NCI-H2029 (cell line): ENCODE data around the gene CAMK2D.

Source experiments
- DNase-seq: peaks from one replicate; lab custom pipeline; 2025; lab: John Stamatoyannopoulos, UW

CAMK2D gene

DNA sequence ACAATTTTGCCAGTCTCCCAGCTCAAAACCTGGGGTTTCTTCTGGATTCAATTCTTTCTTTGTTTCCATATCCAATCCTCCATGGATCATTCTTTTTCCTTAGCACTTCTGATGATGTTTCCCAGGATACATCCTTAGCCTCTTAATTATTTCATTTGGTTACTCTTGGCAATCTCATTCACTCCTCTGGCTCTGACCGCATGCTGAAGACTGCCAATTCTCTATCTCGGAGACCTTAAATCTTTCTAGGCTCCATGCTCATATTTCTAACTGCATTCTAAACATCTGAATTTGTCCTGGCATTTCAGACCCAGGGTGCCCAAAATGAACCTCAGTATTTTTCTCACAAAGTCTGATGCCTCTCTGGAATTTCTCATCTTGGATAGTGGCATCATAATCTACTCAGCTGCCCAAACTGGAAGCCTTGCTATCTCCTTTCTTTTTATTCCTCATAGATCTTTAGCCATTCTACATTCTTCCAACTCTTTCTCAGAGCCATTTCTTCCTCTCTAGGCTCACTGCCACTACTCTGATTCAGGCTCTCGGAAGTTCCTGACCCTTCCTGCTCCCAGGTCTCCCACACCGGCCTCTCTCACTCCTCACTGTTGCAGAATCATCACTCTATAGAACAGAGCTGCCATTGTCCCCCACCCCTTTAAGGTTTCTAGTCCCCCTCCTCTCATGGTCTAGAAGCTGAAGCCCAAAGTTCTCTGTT is 290.2 kb downstream of the CAMK2D start:
- DNase-seq, result no peak

DNA sequence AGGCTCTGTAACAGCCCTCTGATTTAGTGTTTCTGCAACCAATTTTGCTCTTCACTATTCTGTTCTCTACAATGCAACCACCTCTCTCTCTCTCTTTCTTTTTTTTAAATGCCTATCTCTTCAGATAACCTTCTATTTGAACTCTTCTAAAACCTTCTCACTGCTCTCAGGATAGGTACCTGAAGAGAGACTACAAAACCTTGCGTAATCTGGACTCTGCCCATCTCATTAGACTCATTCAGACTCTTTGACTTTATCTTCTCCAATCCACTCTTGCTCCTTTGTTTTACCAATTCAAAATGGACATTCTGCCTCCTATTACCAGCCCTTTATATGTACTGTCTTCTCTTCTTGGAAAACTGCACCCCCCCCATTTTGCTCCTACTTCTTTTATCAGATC is 291.6 kb downstream of the CAMK2D start:
- DNase-seq, result no peak

DNA sequence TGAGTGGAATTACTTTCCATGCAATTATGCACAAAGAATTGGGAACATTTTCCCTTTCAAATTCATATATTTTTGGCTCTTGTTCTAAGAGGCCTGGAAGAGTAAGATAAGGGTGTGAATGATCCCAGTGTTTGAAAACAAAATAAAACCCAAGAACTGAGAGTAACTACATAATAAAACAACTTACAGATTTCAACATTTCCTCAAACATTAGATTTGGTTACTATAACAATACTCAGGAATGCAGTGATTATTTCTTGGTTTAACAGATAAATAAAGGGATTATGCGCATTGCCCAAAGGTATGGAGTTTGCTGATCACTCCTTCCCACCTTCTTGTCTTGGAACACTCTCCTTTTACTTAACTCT is 292.5 kb downstream of the CAMK2D start:
- no peak for DNase-seq

DNA sequence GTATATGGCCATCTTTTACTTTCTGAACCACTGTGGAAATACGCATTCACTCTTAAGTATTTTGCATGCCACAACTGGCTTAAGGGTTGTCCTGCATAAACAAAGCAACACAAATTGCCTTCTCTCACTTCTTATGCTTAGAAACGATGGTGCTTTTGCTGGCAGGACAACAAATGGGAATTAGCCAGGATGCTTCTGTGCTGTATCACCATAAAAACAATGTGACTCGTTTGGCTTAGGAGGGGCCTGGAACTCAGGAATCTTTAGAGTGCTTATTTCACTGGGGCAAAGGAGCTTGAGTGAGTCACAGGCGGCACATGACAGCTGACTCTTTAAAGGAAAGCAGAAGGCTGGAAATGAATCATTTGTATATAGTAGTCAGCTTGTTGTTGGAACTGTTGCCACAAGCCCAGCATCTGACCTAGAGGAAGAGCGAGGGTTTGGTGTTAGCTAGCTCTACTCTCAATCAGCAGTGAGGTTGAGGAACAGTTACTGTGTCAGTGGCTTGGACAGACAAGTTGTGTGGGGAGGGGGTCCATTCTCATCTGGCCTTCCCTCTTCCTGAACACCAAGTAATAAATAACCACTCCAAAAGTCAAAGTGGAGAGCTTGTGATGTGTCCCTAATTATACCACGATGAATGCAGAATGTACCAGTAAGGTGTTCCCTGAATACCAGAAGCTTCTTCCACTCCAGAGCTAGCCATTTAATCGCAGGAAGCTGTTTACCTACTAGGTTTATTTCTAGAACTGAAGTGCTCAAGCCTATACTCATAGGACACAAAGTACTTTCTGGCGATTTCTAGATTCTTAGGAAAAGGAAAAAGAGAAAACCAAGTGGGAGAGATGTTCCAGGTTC is 293.1 kb downstream of the CAMK2D start:
- DNase-seq, result no peak

DNA sequence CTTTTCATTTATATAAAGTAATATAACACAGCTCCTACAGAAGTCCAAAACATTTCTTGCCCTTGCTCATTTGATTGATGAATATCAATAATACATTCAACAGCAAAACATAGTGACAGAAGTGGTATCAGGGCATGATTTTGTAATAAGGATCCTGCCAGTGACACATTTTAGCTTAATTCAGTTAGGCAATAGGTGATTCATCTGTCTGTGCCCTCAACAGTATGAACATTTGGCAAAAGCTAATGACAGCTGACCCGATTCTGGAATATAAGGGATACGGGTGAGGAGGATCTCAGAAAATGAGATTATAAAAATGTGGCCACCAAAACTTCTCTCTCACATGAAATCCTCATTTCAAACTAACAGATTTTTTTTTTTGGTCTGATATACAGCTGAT is 294.0 kb downstream of the CAMK2D start:
- DNase-seq, result no peak

DNA sequence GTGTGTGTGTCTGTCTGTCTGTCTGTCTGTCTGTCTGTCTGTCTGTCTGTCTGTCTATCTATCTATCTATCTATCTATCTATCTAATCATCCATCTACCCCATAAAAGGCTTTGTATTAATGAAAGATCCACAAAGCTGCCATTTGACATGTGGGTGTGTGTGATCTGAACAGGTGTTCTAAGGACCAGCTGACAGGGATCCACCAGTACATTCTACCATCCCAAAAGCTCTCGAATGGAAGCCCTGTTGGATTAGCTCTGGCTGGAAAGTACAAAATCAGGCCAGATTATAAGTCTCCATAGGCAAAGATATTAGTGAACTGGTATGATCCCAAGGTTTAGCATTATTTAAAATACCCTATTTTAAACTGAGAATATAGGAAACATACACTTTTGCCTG is 299.3 kb downstream of the CAMK2D start:
- no peak for DNase-seq

DNA sequence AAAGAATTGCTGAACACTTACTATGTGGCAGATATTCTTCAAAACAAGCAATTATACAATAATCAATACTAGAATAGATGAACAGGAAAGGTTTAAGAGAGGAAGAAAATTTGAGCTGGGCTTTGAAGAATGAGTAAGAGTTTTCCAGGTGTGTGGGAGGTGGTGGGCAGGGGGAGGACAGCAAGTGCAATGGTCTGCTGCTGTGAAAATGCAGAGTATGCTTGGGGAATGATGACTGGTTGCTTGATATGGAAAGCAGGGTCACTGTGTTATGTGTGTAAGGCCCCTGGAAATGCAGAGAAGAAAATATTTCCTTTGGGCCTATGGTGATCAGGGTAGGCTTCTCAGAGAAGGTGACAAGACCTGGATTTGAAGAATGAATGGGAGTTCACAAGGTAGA is 300.3 kb downstream of the CAMK2D start:
- no peak for DNase-seq

DNA sequence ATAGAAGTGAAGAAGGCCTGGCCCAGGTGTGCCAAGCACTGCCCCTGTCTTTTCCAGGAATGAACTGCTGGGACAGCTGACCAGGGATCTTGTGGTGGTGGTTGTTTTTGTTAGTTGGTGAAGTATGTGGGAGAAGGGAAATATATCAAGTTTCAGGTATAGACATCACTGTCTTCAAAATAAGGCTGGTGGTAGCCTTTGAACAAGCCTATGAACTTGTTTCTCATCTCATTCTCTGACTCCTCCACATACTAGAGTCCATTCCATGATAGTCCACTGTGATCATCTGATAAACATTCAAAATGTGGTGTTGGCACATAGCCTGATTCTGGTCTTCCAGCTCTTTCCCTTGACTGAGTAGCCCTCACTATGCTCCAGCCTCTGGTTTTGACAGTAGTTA is 303.7 kb downstream of the CAMK2D start:
- no peak for DNase-seq

DNA sequence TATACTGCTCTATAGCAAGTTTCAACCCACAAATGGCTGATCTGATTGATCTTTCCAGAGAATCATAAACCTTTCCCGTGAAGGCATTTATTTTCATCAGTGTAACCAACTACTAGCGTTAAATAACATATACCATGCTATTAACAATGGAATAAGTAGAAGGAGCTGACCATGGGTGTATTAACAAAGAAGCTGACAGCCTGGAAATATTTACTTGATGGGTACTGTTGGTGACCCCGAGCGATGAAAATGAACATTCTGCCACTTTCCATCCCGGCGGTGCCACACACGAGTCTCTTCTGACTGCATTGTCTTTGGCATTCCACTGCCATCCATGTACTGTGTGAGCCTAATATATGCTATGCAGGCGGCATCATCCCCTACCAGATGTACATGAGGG is 304.4 kb downstream of the CAMK2D start:
- DNase-seq, result no peak

DNA sequence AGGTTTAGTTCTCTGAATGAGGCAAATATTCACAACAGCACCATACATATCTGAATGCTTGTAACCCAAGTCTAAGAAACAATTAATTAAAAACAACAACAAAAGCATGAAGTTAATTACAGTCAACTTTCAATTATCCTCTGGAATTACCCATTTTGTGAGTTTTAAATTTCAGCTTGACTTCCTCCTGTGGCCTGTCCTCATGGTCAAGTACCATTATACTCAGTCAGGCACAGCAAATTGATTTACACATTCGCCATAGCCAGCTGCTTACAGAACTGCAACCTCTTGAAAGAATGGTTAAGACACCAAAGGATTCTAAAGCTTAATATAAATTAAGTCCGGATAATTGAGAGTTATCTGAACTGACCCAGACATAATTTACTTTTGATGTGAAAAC is 306.5 kb downstream of the CAMK2D start:
- peak; percentile 20 for DNase-seq

DNA sequence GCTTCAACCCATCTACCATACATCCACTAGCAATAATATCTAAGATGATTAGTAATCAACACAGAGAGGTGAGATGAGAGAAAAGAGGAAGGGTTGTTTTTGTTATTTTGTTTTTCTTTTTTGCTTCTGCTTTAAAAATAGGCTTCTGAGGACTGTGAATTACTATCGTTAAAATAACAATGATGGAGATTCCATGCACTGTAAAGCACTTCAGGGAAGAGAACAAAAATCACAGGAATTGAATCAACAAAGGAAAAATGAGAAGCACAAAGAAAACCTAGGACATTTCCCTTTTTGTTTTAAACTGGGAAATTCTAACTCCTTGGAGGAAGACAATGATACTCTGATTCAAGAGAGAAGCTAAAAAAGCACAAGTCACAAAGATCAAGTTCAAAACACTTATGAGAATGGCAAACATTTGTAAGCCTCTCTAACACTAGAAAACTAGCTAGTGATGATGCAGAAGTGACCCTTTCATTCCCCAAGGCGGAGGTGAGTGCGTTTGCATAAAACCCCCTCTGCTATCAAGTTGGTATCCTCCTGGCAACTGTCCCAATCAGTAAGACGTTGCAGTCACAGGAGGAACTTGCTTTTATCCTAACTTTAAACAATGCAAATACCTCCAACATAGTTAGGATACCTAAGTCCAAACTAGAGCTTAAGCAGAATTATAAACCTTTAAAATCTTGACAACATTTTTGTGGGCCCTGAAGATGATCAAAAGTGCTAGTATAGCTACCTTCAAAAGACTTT is 308.5 kb downstream of the CAMK2D start:
- DNase-seq, result no peak

DNA sequence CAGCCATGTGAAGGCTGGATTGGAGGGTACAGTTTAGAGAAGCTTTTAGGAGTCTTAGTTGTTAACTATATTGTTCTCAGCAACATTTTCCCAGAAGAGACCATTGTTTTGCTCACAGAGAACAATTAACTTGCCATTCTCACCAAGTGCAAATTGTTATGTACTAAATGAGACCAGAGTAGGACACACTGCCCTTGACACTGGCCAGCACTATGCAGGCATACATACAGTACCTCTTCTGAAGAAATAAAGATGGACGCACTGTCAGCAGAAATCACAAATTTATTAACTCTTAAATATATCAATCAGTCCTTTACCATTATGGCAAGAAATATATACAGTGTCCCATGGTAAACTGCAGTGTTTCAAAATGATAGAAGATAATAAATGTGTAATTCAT is 309.4 kb downstream of the CAMK2D start:
- no peak for DNase-seq

DNA sequence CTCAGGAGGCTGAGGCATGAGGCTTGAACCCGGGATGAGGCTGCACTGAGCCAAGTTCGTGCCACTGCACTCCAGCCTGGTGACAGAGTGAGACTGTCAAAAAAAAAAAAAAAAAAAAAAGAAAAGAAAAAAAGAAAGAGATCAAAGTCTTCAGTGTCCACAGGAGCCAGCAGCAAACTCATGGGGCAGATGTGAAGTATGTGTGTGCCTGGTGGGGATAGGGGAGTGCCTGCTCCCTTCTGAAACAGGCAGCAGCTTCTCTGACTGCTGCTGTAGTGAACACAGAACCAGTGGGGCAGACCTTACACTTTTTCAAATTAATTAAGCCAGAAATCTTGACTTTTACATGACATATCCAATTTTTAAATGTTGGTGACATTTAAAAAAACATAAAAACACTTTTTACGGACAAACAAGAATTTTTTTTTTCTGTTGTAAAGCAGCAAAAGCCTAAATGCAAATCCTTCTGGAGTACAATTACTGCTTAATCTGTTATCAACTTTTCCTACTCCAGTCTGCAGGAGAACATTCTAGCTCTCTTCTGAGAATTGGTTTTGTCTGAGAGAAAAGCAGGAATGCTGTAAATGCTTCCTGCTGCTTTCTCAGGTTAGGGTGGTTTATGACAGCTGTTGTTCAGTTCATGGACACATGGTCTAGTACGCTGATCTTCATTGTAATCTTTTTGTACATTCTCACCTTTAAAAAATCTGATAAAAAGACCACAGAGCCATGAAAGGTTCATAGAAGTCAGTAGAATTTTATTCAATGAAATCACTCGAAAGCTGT is 311.1 kb downstream of the CAMK2D start:
- DNase-seq, result no peak

DNA sequence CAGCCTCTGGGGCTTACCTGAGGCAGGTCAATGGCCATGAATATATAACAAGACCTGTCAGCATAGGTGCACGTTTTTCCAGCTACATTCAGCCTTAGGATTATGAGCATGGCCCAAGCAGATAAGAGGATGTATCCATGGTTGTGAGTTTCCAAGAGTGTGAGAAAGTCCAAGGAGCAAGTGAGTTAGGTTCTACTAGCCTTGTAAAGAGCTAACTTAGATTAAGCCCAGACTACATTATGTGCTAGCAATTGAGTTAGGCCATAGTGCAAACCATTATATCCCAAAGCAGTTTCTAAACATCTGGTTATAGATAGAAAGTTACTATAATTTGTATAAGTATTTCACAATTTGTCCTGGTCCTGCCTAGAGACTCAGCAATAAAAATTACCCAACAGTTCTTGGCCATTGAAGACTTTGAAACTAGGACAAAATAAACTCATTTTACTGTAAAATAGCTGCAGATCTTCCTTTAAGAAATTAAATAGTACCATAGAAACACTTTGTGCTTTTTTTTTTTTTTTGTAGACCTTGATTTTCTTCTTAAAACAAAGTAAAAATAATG is 312.0 kb downstream of the CAMK2D start:
- no peak for DNase-seq

DNA sequence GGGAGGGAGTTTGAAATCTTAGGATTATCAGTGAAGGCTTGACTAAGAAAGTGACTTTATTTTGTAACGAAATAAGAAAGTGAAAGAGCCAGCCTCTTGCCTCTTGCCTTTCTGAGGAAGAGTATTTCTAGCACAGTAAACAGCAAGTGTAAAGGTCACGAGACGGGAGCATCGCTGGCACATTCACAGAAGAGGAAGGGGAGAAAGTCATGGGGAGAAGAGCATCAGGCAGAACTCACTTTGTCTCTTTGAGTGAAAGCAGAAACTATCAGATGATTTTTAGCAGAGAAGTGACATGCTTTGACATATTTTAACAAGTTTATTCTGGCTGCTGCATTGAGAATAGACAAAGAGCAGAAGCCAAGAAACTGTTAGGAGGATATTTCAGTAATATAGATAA is 313.8 kb downstream of the CAMK2D start:
- no peak for DNase-seq

DNA sequence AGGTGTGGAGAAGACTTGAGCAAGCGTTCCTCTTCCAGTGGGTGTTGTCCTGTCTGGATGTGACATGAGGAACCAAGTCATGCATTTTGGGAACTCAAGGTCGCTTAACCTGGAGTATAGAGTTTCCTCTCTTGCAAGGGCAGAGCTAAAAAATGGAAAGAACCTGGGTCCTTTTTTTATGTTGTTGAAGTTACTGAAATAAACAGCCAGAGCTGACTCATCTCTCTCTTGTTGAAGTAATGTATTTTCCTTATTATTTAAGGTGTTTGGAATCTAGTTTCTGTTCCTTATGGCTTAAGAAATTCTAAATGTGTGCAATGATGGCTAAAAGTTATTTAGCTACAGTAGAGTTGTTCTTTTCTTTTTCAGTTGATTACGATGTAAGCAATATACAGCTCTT is 314.5 kb downstream of the CAMK2D start:
- no peak for DNase-seq

DNA sequence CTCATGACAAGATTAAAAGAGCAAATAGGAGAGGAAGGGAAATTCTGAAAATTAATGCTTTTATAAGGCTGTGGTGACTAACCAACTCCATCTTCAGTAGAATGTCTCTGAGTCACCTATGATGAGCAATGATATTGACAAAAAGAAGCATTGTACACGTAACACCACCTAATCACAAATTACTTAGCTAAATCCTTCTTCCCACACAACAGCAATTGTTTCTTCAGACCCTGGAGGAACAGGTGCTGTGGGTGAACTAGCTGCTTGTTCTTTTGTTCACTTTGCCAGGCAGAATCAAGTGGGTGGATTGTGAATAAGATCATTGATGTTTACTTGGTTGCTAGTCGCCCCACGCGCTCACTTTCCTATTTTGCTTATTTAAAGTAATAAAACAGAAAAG is 315.5 kb downstream of the CAMK2D start:
- DNase-seq, result no peak

DNA sequence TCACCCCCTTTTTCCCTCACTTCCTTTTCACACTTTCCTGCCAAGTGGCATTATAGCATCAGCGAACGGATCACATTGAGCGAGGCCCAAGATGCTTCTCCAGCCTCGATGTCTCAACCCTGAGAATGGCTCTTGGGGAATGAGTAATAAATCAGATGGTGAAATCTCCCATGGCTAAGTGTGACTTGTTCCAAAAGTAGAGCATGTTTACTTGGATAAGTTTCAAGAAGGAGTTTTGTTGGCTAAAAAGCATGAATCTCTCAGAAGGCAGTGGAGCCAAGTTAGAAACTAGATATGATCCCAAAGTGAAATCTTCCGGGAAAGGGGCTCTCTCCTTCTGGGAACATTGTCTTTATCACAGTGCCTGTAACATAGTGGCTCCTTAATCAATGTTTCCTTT is 316.3 kb downstream of the CAMK2D start:
- no peak for DNase-seq

DNA sequence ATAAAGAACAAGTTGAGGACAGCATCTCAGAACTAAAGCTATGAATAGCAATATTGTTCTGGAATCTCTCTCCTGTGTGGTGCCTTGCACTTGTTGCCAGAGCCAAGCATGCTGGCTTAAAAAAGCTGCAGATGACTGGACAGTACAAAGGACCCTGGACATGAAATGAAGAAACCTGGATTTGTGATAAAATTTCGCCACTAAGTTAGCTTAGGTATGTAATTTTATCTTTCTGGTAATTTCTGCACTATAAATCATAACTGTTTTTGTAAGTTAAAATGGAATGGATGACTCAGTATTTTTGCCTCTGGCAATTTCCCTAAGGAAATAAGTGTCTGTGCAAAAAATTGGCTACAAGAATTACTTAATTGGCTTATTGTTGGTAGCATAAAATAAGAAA is 317.2 kb downstream of the CAMK2D start:
- no peak for DNase-seq

DNA sequence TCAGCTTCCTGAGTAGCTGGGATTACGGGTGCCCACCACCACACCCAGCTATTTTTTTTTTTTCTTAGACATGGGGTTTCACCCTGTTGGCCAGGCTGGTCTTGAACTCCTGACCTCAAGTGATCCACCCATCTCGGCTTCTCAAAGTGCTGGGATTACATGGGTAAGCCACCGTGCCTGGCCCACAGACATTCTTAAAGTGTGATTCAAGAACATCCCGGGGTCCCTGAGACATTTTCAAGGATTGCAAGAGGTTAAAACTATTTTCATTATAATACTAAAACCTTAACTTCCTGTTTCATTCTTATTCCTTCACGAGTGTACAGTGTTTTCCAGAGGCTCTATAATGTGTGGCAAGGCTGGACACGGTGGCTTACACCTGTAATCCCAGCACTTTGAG is 318.7 kb downstream of the CAMK2D start:
- DNase-seq, result no peak

DNA sequence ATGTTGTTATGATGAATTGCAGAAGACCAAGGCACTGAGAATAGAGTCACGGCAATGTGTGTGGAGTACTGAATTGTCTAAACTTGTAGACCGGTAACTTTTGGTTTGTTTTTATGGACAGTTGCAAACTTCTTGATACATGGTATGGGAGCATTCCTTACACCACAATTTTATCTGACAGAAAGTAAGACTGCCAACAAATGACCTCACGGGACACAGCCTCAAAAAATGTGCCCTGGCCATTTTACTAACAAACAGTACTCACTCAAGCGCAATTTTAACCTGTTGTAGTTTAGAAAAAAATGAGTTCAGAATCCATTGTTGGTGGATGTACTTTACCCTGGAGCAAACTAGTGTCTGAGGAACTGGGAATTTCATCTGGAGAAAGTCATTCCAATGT is 321.2 kb downstream of the CAMK2D start:
- no peak for DNase-seq

DNA sequence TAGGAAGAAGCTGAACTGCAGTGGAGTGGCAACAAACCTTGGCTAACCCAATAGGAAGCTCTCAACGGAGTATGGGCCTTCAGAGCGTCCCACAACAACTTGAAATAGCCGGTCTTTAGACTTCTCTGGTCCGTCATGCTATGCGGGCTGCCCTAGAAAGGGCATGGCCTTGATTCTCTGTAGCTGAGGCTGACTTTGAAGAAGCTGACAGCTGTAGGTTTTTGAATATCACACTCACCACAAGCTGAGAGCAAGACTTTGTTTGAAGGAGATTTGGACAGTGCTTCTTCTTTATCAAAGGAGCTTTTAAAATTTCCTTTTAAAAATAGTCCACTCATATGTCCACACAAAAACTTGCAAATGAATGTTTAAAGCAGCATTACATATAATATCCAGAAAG is 322.9 kb downstream of the CAMK2D start:
- no peak for DNase-seq
